ENCODE measurements around the gene YAF2. TPM values are rescaled to one million over a fixed set of nuclear protein-coding genes. Genes with fewer than 3 reads are reported as not detected.
"Not testable (repeated sequence)": the region's sequence is repeated elsewhere in the genome, so short reads cannot be mapped to it uniquely, and the experiment has no call there.

The YAF2 gene
- total RNA-seq, 3 donors from 2014 or later = 37.0 to 40.9 (median 37.7) TPM

- no peaks in the 10 kb centered on the region for H3K27me3 Mint-ChIP-seq (ENCODE audit: low read depth)
- DNase-seq (no peak), ATAC-seq (no peak)
- H3K9me3 Mint-ChIP-seq = no peaks in the 10 kb centered on the region
- H3K4me1 Mint-ChIP-seq (ENCODE audit: low read depth) = peaks cover 50% of the 10 kb centered on the region
- H3K4me3 Mint-ChIP-seq = peak overlapping the region; percentile 69
- peaks cover 11% of the 10 kb centered on the region for H3K36me3 Mint-ChIP-seq (ENCODE audit: insufficient read depth)
Measured at GRCh38 chr12:42235426-42235825, 2.6 kb downstream of the YAF2 start.

GRCh38 chr12:42234970-42235369 is 3.1 kb downstream of the YAF2 start:
- H3K4me1 Mint-ChIP-seq (ENCODE audit: low read depth) = peaks cover 55% of the 10 kb centered on the region
- H3K27me3 Mint-ChIP-seq (ENCODE audit: low read depth) = no peaks in the 10 kb centered on the region
- H3K36me3 Mint-ChIP-seq (ENCODE audit: insufficient read depth) = peaks cover 11% of the 10 kb centered on the region
- ATAC-seq = no peak
- no peak overlapping the region for H3K4me3 Mint-ChIP-seq
- DNase-seq = no peak
- no peaks in the 10 kb centered on the region for H3K9me3 Mint-ChIP-seq

GRCh38 chr12:42227525-42227924 is 10.5 kb downstream of the YAF2 start:
- not testable (repeated sequence) for H3K9me3 Mint-ChIP-seq; H3K4me3 Mint-ChIP-seq; ATAC-seq; DNase-seq; H3K27me3 Mint-ChIP-seq (ENCODE audit: low read depth)
- Mint-ChIP-seq H3K4me1 (ENCODE audit: low read depth) (peaks cover 34% of the 10 kb centered on the region), H3K36me3 (ENCODE audit: insufficient read depth) (peaks cover 16% of the 10 kb centered on the region)

- H3K27me3 Mint-ChIP-seq (ENCODE audit: low read depth); DNase-seq; ATAC-seq; H3K9me3 Mint-ChIP-seq; H3K4me3 Mint-ChIP-seq: not testable (repeated sequence)
- H3K36me3 Mint-ChIP-seq (ENCODE audit: insufficient read depth) = peaks cover 17% of the 10 kb centered on the region
- H3K4me1 Mint-ChIP-seq (ENCODE audit: low read depth) = peaks cover 39% of the 10 kb centered on the region
Measured at GRCh38 chr12:42224501-42224900, 13.5 kb downstream of the YAF2 start.

GRCh38 chr12:42222724-42223123 is 15.3 kb downstream of the YAF2 start:
- DNase-seq = no peak
- H3K9me3 Mint-ChIP-seq = no peaks in the 10 kb centered on the region
- H3K4me3 Mint-ChIP-seq = no peak overlapping the region
- H3K4me1 Mint-ChIP-seq (ENCODE audit: low read depth) = peaks cover 51% of the 10 kb centered on the region
- H3K36me3 Mint-ChIP-seq (ENCODE audit: insufficient read depth) = peaks cover 17% of the 10 kb centered on the region
- H3K27me3 Mint-ChIP-seq (ENCODE audit: low read depth) = no peaks in the 10 kb centered on the region
- ATAC-seq = no peak

GRCh38 chr12:42221726-42222125 is 16.3 kb downstream of the YAF2 start:
- H3K9me3 Mint-ChIP-seq = no peaks in the 10 kb centered on the region
- no peaks in the 10 kb centered on the region for H3K27me3 Mint-ChIP-seq (ENCODE audit: low read depth)
- DNase-seq = no peak
- H3K4me1 Mint-ChIP-seq (ENCODE audit: low read depth) = peaks cover 54% of the 10 kb centered on the region
- H3K36me3 Mint-ChIP-seq (ENCODE audit: insufficient read depth) = peaks cover 17% of the 10 kb centered on the region
- no peak overlapping the region for H3K4me3 Mint-ChIP-seq
- peak; percentile 50 to 77 for ATAC-seq

GRCh38 chr12:42217656-42218055 is 20.4 kb downstream of the YAF2 start:
- H3K4me3 Mint-ChIP-seq = no peak overlapping the region
- no peaks in the 10 kb centered on the region for H3K9me3 Mint-ChIP-seq
- peaks cover 9% of the 10 kb centered on the region for H3K36me3 Mint-ChIP-seq (ENCODE audit: insufficient read depth)
- ATAC-seq = no peak
- no peak for DNase-seq
- H3K4me1 Mint-ChIP-seq (ENCODE audit: low read depth) = peaks cover 57% of the 10 kb centered on the region
- no peaks in the 10 kb centered on the region for H3K27me3 Mint-ChIP-seq (ENCODE audit: low read depth)

GRCh38 chr12:42216737-42217136 is 21.3 kb downstream of the YAF2 start:
- no peaks in the 10 kb centered on the region for H3K27me3 Mint-ChIP-seq (ENCODE audit: low read depth)
- no peak for DNase-seq
- peaks cover 50% of the 10 kb centered on the region for H3K4me1 Mint-ChIP-seq (ENCODE audit: low read depth)
- no peak overlapping the region for H3K4me3 Mint-ChIP-seq
- no peak for ATAC-seq
- peaks cover 9% of the 10 kb centered on the region for H3K36me3 Mint-ChIP-seq (ENCODE audit: insufficient read depth)
- no peaks in the 10 kb centered on the region for H3K9me3 Mint-ChIP-seq

- H3K4me3 Mint-ChIP-seq; H3K27me3 Mint-ChIP-seq (ENCODE audit: low read depth); DNase-seq; H3K36me3 Mint-ChIP-seq (ENCODE audit: insufficient read depth); H3K9me3 Mint-ChIP-seq; ATAC-seq: not testable (repeated sequence)
- H3K4me1 Mint-ChIP-seq (ENCODE audit: low read depth) = peaks cover 43% of the 10 kb centered on the region
Measured at GRCh38 chr12:42215759-42216158, 22.3 kb downstream of the YAF2 start.

GRCh38 chr12:42213954-42214426 is 24.1 kb downstream of the YAF2 start:
- Mint-ChIP-seq H3K36me3 (ENCODE audit: insufficient read depth) (peaks cover 7% of the 10 kb centered on the region), H3K4me3 (no peak overlapping the region), H3K4me1 (ENCODE audit: low read depth) (peaks cover 29% of the 10 kb centered on the region), H3K27me3 (ENCODE audit: low read depth) (no peaks in the 10 kb centered on the region), H3K9me3 (no peaks in the 10 kb centered on the region)
- no peak for ATAC-seq
- no peak for DNase-seq

- H3K4me3 Mint-ChIP-seq = no peak overlapping the region
- H3K36me3 Mint-ChIP-seq (ENCODE audit: insufficient read depth) = peaks cover 13% of the 10 kb centered on the region
- H3K4me1 Mint-ChIP-seq (ENCODE audit: low read depth) = peaks cover 25% of the 10 kb centered on the region
- H3K9me3 Mint-ChIP-seq = no peaks in the 10 kb centered on the region
- no peaks in the 10 kb centered on the region for H3K27me3 Mint-ChIP-seq (ENCODE audit: low read depth)
- ATAC-seq (no peak), DNase-seq (no peak)
Measured at GRCh38 chr12:42213023-42213422, 25.0 kb downstream of the YAF2 start.

- ATAC-seq = no peak
- no peaks in the 10 kb centered on the region for H3K9me3 Mint-ChIP-seq
- H3K4me3 Mint-ChIP-seq = no peak overlapping the region
- no peak for DNase-seq
- H3K4me1 Mint-ChIP-seq (ENCODE audit: low read depth) = peaks cover 7% of the 10 kb centered on the region
- peaks cover 22% of the 10 kb centered on the region for H3K36me3 Mint-ChIP-seq (ENCODE audit: insufficient read depth)
- no peaks in the 10 kb centered on the region for H3K27me3 Mint-ChIP-seq (ENCODE audit: low read depth)
Measured at GRCh38 chr12:42208574-42208973, 29.5 kb downstream of the YAF2 start.

- no peak for ATAC-seq
- no peaks in the 10 kb centered on the region for H3K9me3 Mint-ChIP-seq
- H3K36me3 Mint-ChIP-seq (ENCODE audit: insufficient read depth) = peaks cover 31% of the 10 kb centered on the region
- H3K4me3 Mint-ChIP-seq = no peak overlapping the region
- H3K4me1 Mint-ChIP-seq (ENCODE audit: low read depth) = peaks cover 7% of the 10 kb centered on the region
- H3K27me3 Mint-ChIP-seq (ENCODE audit: low read depth) = no peaks in the 10 kb centered on the region
- DNase-seq = no peak
Measured at GRCh38 chr12:42204819-42205218, 33.2 kb downstream of the YAF2 start.

- ATAC-seq (no peak), DNase-seq (no peak)
- Mint-ChIP-seq H3K36me3 (ENCODE audit: insufficient read depth) (peaks cover 31% of the 10 kb centered on the region), H3K4me1 (ENCODE audit: low read depth) (peaks cover 7% of the 10 kb centered on the region), H3K4me3 (no peak overlapping the region), H3K9me3 (no peaks in the 10 kb centered on the region), H3K27me3 (ENCODE audit: low read depth) (no peaks in the 10 kb centered on the region)
Measured at GRCh38 chr12:42204362-42204761, 33.7 kb downstream of the YAF2 start.

GRCh38 chr12:42201063-42201462 is 37.0 kb downstream of the YAF2 start:
- Mint-ChIP-seq H3K27me3 (ENCODE audit: low read depth) (no peaks in the 10 kb centered on the region), H3K36me3 (ENCODE audit: insufficient read depth) (peaks cover 22% of the 10 kb centered on the region), H3K4me1 (ENCODE audit: low read depth) (no peaks in the 10 kb centered on the region), H3K4me3 (no peak overlapping the region), H3K9me3 (no peaks in the 10 kb centered on the region)
- ATAC-seq (no peak), DNase-seq (no peak)

- Mint-ChIP-seq H3K27me3 (ENCODE audit: low read depth) (no peaks in the 10 kb centered on the region), H3K4me3 (no peak overlapping the region), H3K9me3 (no peaks in the 10 kb centered on the region), H3K36me3 (ENCODE audit: insufficient read depth) (peaks cover 29% of the 10 kb centered on the region), H3K4me1 (ENCODE audit: low read depth) (peaks cover 2% of the 10 kb centered on the region)
- DNase-seq = no peak
- ATAC-seq = no peak
Measured at GRCh38 chr12:42199007-42199406, 39.0 kb downstream of the YAF2 start.

Data from activated T-cell treated with anti-CD3 and anti-CD28 coated beads, Interleukin-2, amount 50 U/mL, for 4 hours (primary cell).